Nasal cavity respiratory epithelium epithelial cell of viscerocranial mucosa (primary cell): ENCODE results near the gene CD1C. TPM values are rescaled to one million over a fixed set of nuclear protein-coding genes. Genes with fewer than 3 reads are reported as not detected.

Experiments used
- total RNA-seq: library from RNA; depleted of rRNA; stranded (reverse); fragments of >200 nt; gene quantifications from 2 replicates; pipeline ENCODE4 v1.2.3, GENCODE V29; 2014

Gene CD1C
- total RNA-seq: not detected in 2 replicates

DNA sequence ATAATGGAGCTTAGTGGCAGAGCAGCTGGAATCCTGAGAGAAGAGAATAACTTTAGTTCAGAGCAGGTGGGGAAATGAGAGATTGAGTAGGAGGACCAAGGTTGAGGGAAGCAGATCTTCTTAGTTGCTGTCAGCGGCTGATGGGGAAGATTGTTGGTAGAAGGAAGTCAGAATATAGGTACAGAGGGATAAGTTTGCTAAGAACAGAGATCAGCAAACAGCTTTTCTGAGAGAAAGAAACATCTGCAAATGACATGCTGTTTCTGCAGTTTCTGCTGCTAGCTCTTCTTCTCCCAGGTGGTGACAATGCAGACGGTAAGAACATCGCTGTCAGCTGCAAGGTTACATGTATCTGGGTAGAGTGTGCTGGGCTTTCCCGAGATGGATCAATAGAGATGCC, at the start of gene CD1C:
Gene CD1C (plus strand): TSS at position 113 of the 400 bp plus-strand sequence. CDS start 142 bp downstream, at position 255.

DNA sequence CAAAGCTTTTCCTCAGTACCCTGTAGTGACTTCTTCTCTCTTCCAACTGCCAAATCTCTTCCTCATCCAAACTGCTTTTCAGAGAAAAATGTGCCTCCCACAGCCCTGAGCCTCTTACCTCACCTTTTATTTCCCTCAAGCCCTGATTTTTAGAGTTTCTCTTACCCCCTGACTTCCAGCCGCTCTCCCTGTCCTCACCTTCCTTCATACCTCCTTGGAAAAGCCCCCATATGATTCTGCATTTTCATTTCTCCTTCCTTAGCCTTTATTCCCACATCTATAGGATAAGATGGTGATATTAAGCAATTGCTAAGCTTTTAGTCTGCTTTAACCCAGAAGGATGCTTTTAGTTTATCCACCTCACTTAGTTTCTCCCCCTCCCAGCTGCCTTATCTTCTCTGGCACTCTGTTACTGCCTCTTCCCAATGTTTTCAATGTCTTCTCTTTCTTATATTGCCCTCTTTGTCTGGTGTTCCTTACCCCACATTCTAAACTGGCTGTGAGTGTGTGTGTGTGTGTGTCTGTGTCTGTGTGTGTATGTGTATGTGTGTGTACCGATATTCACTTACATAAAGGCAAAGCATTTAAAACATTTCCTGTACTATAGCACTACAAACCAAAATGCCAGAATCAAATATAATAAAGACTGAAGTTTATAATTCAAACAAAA, 41.9 kb downstream of the CD1C start, which contains the start of gene CD1B:
Gene CD1B (minus strand): TSS at position 51 of the 670 bp plus-strand sequence. CDS start 108 bp downstream, outside the sequence.

Other genes with a start within 250 kb of the CD1C start
- gene CD1D, start 109.0 kb upstream of the CD1C start, total RNA-seq: 1.00 and 5.5 TPM in 2 replicates
- gene CD1A, start 35.5 kb upstream of the CD1C start, total RNA-seq: not detected in 2 replicates
- not detected in 2 replicates for gene CD1B, start 41.6 kb downstream of the CD1C start, total RNA-seq
- gene CD1E, start 64.0 kb downstream of the CD1C start, total RNA-seq: not detected in 2 replicates
- not detected in 2 replicates for gene OR10T2, start 109.5 kb downstream of the CD1C start, total RNA-seq
- gene OR10K2, start 136.3 kb downstream of the CD1C start, total RNA-seq: not detected in 2 replicates
- gene OR10K1, start 171.9 kb downstream of the CD1C start, total RNA-seq: not detected in 2 replicates
- gene OR10R2, start 182.3 kb downstream of the CD1C start, total RNA-seq: not detected in 2 replicates